Kidney epithelial cell (primary cell): ENCODE results near the gene OLR1. TPM values are rescaled to one million over a fixed set of nuclear protein-coding genes. Genes with fewer than 3 reads are reported as not detected.

Source experiments
- DNase-seq: peaks from one replicate; pipeline ENCODE4 v3.0.0-alpha.2; 2010; ENCODE audit warnings: low read depth
- H3K27me3 ChIP-seq: 2 replicates; pipeline ENCODE4 v1.6.0; 2011; ENCODE audit warnings: low read length; ENCODE audit not compliant: control insufficient read depth, insufficient read depth
- H3K36me3 ChIP-seq: 2 replicates; pipeline ENCODE4 v1.5.1; 2011; ENCODE audit warnings: low read length; ENCODE audit not compliant: control insufficient read depth, insufficient read depth
- H3K4me3 ChIP-seq: 2 replicates; pipeline ENCODE4 v1.5.1; 2011; ENCODE audit warnings: low read depth, mild to moderate bottlenecking, control low read depth, low read length
- CTCF ChIP-seq: IDR thresholded peaks from 2 replicates; pipeline ENCODE4 v1.5.1; 2011; ENCODE audit warnings: mild to moderate bottlenecking, moderate library complexity, low read length, control low read depth, inconsistent platforms; ENCODE audit not compliant: insufficient read depth, poor library complexity, severe bottlenecking
- total RNA-seq: library from RNA; depleted of rRNA; stranded (reverse); fragments of >200 nt; gene quantifications from 2 replicates; pipeline ENCODE4 v1.2.3, GENCODE V29; 2015

Gene OLR1
- total RNA-seq, 1 donor from 2014 or later, result not detected

DNA sequence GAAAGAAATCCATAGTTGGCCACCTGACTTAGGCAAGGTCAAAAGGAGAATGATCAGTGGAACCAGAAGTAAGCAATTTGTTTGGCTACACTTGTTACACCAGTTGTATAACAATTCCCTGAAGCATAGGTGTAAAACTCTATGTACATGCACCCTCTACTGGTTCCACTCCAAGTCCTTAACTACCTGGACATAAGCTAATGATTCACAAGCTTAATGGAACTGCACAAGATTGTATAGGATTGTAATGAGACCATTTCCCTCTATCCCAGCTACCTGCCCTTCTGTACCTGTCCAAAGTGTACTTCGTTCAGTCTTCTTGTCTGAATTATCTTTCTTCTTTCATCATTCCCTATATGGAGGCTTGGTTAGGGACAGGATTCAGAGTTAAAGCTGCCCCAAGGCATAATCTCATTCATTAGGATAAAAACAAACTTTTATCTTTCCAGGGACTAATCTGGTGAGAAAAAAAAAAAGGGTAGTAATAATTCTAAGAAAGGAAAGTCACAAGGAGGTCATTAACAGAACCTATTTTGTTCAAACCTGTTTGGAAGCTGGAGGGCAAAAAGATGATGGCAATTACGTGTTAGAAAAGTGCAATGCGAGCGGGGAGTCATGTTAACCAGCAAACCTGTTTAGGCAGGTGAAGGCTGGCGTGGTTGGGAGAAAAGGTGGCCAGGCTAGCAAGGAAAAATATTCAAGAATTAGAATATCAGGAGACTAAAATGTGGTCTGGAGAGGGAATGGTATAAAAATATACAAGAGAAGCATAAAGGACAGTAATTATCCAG, 4.1 kb upstream of the OLR1 start:
- no peak for TF ChIP-seq CTCF
- DNase-seq, result no peak
- H3K4me3 ChIP-seq, result no peak overlapping the region
- H3K36me3 ChIP-seq, result no peaks in the 10 kb centered on the region
- no peaks in the 10 kb centered on the region for H3K27me3 ChIP-seq

DNA sequence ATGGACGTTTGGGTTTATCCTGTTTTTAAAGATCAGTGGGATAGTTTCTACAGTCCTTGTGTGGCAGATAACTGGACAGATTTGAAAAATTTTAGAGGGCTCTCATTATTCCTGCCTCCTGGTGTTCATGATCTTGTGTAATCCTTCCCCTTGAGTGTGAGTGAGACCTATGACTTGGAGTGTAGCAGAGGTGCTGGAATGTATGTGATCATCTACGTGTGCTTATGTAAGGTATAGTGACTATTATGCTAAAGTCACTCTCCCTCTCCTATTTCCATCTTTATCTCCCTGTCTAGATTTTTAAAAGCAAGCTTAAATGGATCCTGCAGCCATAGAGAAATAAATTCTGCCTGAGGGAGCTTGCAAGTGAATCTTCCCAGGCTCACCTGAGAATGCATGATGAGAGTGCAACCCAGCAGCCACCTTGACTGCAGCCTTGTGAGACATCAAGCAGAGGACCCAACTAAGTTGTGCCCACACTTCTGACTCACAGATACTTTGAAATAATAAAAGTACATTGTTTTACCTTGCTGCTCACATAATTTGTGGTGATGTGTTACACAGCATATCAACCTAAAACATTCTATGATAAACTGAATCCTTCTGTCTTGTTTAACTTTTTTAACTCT, 3.2 kb upstream of the OLR1 start:
- no peak for TF ChIP-seq CTCF
- DNase-seq, result no peak
- H3K36me3 ChIP-seq, result no peaks in the 10 kb centered on the region
- H3K4me3 ChIP-seq, result no peak overlapping the region
- H3K27me3 ChIP-seq, result no peaks in the 10 kb centered on the region

DNA sequence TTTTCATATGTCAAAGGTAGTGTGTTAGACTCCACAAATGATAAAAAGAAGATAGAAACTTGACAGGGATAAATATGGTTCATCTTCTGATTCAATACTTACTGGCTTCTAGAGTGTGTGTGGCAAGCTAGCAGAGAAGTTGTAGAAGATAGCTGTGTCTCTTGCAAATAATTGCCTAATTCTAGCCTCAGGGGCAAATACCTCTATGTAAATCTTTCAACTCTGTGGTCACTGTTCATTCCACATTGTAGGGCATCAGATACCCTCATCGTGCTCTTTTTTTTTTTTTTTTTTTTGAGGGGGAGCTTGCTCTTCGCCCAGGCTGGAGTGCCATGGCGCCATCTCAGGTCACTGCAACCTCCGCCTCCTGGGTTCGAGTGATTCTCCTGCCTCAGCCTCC, 1.7 kb downstream of the OLR1 start:
- DNase-seq, result no peak
- TF ChIP-seq CTCF, result no peak

DNA sequence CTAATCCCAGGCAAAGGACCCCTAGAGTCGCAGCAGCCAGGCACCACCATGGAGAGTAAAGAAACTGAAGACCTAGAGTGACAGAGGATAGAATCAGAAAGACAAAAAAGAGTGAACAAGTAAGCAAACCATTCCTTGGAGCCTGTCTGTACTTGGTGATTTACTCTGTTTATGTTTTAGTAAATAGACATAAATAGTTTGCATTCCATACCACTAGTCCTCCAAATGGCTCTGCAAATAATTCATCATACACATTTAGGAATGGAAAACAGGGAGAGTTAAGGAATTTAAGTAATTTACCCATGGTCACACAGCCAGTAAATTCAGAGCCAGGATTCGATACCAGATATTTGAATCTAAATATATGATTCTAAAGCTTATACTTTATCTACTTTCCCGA, 2.8 kb downstream of the OLR1 start:
- Histone ChIP-seq H3K36me3 (no peaks in the 10 kb centered on the region), H3K4me3 (no peak overlapping the region), H3K27me3 (no peaks in the 10 kb centered on the region)
- no peak for TF ChIP-seq CTCF
- DNase-seq, result no peak

More for the DNA sequence above, 1.7 kb downstream of the OLR1 start:
- Histone ChIP-seq H3K27me3 (no peaks in the 10 kb centered on the region), H3K4me3 (no peak overlapping the region), H3K36me3 (no peaks in the 10 kb centered on the region)

DNA sequence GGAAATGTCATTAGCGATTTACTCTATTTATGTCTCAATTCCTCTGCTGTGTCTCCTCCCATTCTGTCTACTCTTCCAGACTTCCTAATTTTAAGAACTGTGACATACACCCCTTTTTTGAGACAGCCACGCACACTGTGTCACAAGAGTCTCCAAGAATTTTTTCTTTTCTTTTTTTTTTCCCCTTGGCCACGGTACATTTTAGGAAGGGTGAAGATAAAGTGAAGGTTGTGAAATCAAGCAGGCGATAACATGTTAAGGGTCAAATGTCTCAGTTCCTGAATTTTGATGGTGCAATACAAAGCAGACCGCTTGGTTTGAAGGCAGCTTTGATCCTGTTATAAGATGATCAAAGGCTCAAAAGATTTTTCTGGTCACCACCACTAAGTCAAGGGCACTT, 4.3 kb downstream of the OLR1 start:
- DNase-seq, result no peak
- TF ChIP-seq CTCF, result no peak
- no peak overlapping the region for H3K4me3 ChIP-seq
- no peaks in the 10 kb centered on the region for H3K36me3 ChIP-seq
- no peaks in the 10 kb centered on the region for H3K27me3 ChIP-seq
